WTC11 (cell line): ENCODE data around the gene ASS1. TPM values are rescaled to one million over a fixed set of nuclear protein-coding genes. Genes with fewer than 3 reads are reported as not detected.
A peak's percentile ranks its signal among the peaks of the same experiment; 100 is the strongest.

Experiments used
- ATAC-seq: fragments of 200-7000 bp; cut with Tn5 transposase; 2 replicates; pipeline ENCODE4 v1.10.0; 2021; ENCODE audit warnings: mild to moderate bottlenecking, moderate library complexity
- CTCF ChIA-PET: fragments of 300-600 bp; sonication (Branson Sonifier 250); formaldehyde crosslinking; loops from one replicate; lab custom pipeline; 2021; ENCODE audit warnings: antibody characterized with exemption; lab: Charles Lee
- POLR2A ChIA-PET: fragments of 350-600 bp; sonication (Branson Sonifier 250); formaldehyde crosslinking; loops from one replicate; lab custom pipeline; 2021; ENCODE audit warnings: antibody characterized with exemption; lab: Charles Lee
- DNase-seq: peaks from one replicate; pipeline ENCODE4 v3.0.0; 2021; ENCODE audit warnings: low spot score
- H3K27ac Mint-ChIP-seq: 2 replicates; pipeline ENCODE4 v1.8.0; 2021; ENCODE audit warnings: mixed read lengths
- H3K27me3 Mint-ChIP-seq: 2 replicates; pipeline ENCODE4 v1.8.0; 2021; ENCODE audit warnings: low read depth, mild to moderate bottlenecking, moderate library complexity, mixed read lengths
- H3K36me3 Mint-ChIP-seq: 2 replicates; pipeline ENCODE4 v1.8.0; 2021; ENCODE audit warnings: mixed read lengths
- H3K4me1 Mint-ChIP-seq: 2 replicates; pipeline ENCODE4 v1.8.0; 2022; ENCODE audit warnings: mixed read lengths
- H3K4me3 Mint-ChIP-seq: 2 replicates; pipeline ENCODE4 v1.8.0; 2021; ENCODE audit warnings: mild to moderate bottlenecking, moderate library complexity, mixed read lengths
- H3K9me3 Mint-ChIP-seq: 2 replicates; pipeline ENCODE4 v1.8.0; 2021; ENCODE audit warnings: mixed read lengths
- AFF4 ChIP-seq: sonication (generic); formaldehyde crosslinking; IDR thresholded peaks from 2 replicates; pipeline ENCODE4 v1.8.1; 2023; ENCODE audit warnings: mild to moderate bottlenecking, missing genetic modification reagents, borderline replicate concordance
- AR ChIP-seq: fragments of 250-450 bp; sonication (Bioruptor Pico); IDR thresholded peaks from 2 replicates; pipeline ENCODE4 v1.9.0; 2021; ENCODE audit warnings: mild to moderate bottlenecking
- CREM ChIP-seq: sonication (generic); formaldehyde crosslinking; IDR thresholded peaks from 2 replicates; pipeline ENCODE4 v1.8.1; 2022; ENCODE audit warnings: mild to moderate bottlenecking, missing genetic modification reagents, moderate library complexity
- E2F4 ChIP-seq: sonication (generic); formaldehyde crosslinking; IDR thresholded peaks from 2 replicates; pipeline ENCODE4 v1.8.1; 2022; ENCODE audit warnings: low read depth, mild to moderate bottlenecking, moderate library complexity, missing genetic modification reagents, borderline replicate concordance
- ETV6 ChIP-seq: sonication (generic); formaldehyde crosslinking; IDR thresholded peaks from 2 replicates; pipeline ENCODE4 v1.8.1; 2022; ENCODE audit warnings: mild to moderate bottlenecking, missing genetic modification reagents
- GRHL2 ChIP-seq: fragments of 250-450 bp; sonication (Bioruptor Pico); IDR thresholded peaks from 2 replicates; pipeline ENCODE4 v1.8.0; 2022; ENCODE audit warnings: mild to moderate bottlenecking, moderate library complexity; ENCODE audit not compliant: insufficient replicate concordance, severe bottlenecking
- JAZF1 ChIP-seq: fragments of 250-450 bp; sonication (Bioruptor Pico); IDR thresholded peaks from 2 replicates; pipeline ENCODE4 v1.9.0; 2021; ENCODE audit warnings: moderate library complexity, mild to moderate bottlenecking, inconsistent platforms
- JUN ChIP-seq: sonication (generic); formaldehyde crosslinking; IDR thresholded peaks from 2 replicates; pipeline ENCODE4 v1.8.0; 2023; ENCODE audit warnings: mild to moderate bottlenecking, missing genetic modification reagents
- NFYB ChIP-seq: sonication (generic); formaldehyde crosslinking; conservative IDR thresholded peaks from 2 replicates; pipeline ENCODE4 v1.8.0; 2022; ENCODE audit warnings: low read depth, missing genetic modification reagents
- NR1H2 ChIP-seq: sonication (generic); formaldehyde crosslinking; IDR thresholded peaks from 2 replicates; pipeline ENCODE4 v1.9.0; 2021; ENCODE audit warnings: mild to moderate bottlenecking, moderate library complexity, missing genetic modification reagents
- PRDM15 ChIP-seq: sonication (generic); formaldehyde crosslinking; IDR thresholded peaks from 2 replicates; pipeline ENCODE4 v1.8.0; 2022; ENCODE audit warnings: missing genetic modification reagents
- RORB ChIP-seq: fragments of 250-450 bp; sonication (Bioruptor Pico); IDR thresholded peaks from 2 replicates; pipeline ENCODE4 v1.9.0; 2021; ENCODE audit warnings: mild to moderate bottlenecking
- TEAD4 ChIP-seq: sonication (generic); formaldehyde crosslinking; IDR thresholded peaks from 2 replicates; pipeline ENCODE4 v1.8.0; 2022; ENCODE audit warnings: mild to moderate bottlenecking, missing genetic modification reagents
- TP53 ChIP-seq: sonication (generic); formaldehyde crosslinking; IDR thresholded peaks from 2 replicates; pipeline ENCODE4 v1.8.1; 2023; ENCODE audit warnings: mild to moderate bottlenecking, missing genetic modification reagents
- ZBTB43 ChIP-seq: sonication (generic); formaldehyde crosslinking; IDR thresholded peaks from 2 replicates; pipeline ENCODE4 v1.8.1; 2023; ENCODE audit warnings: mild to moderate bottlenecking, missing genetic modification reagents
- total RNA-seq: library from RNA; stranded (reverse); gene quantifications from 3 replicates; pipeline ENCODE4 v1.2.3, GENCODE V29; 2021

Gene ASS1
- total RNA-seq, 1 experiment from 2014 or later = 95.7 TPM

- no peaks in the 10 kb centered on the region for H3K27me3 Mint-ChIP-seq
- H3K36me3 Mint-ChIP-seq = no peaks in the 10 kb centered on the region
- no peak for DNase-seq
- CTCF ChIA-PET = interaction anchor here (0.8 to 2.2 kb wide), 6 partner anchors 216 to 226 kb away, joined by 3 to 17 read pairs (median 10); partner anchors contain the start of gene EXOSC2
- no peak overlapping the region for H3K27ac Mint-ChIP-seq
- TF ChIP-seq NR1H2 (CRISPR knock-in tag) = no peak
- POLR2A ChIA-PET = interaction anchor here (0.6 kb wide), 1 partner anchor 227 kb away, joined by 3 read pairs; the partner anchor contains the start of gene EXOSC2
- ATAC-seq = no peak; the same call in 1 of the 2 replicates
- H3K4me1 Mint-ChIP-seq = peaks cover 12% of the 10 kb centered on the region
- no peak overlapping the region for H3K4me3 Mint-ChIP-seq
- H3K9me3 Mint-ChIP-seq = no peaks in the 10 kb centered on the region
Observed at GRCh38 chr9:130466537-130467217, 21.9 kb downstream of the ASS1 start.

GRCh38 chr9:130467316-130467715 is 22.6 kb downstream of the ASS1 start:
- Mint-ChIP-seq H3K27me3 (no peaks in the 10 kb centered on the region), H3K4me1 (peaks cover 16% of the 10 kb centered on the region), H3K36me3 (no peaks in the 10 kb centered on the region), H3K27ac (no peak overlapping the region), H3K9me3 (no peaks in the 10 kb centered on the region), H3K4me3 (no peak overlapping the region)
- ATAC-seq (peak; percentile 48), DNase-seq (no peak)
- POLR2A ChIA-PET = no interaction called here
- TF ChIP-seq NFYB (CRISPR knock-in tag) = no peak
- TF ChIP-seq PRDM15 (CRISPR knock-in tag) = no peak
- no peak for TF ChIP-seq AFF4 (CRISPR knock-in tag)
- TF ChIP-seq ETV6 (CRISPR knock-in tag) = no peak
- CTCF ChIA-PET = interaction anchor here (0.8 to 2.2 kb wide), 3 partner anchors 215 to 225 kb away, joined by 3 to 11 read pairs (median 5); no protein-coding TSS in a partner anchor

GRCh38 chr9:130468566-130468965 is 23.8 kb downstream of the ASS1 start:
- ATAC-seq = no peak
- Mint-ChIP-seq H3K4me3 (no peak overlapping the region), H3K27me3 (no peaks in the 10 kb centered on the region), H3K9me3 (no peaks in the 10 kb centered on the region), H3K27ac (no peak overlapping the region), H3K36me3 (no peaks in the 10 kb centered on the region), H3K4me1 (peaks cover 18% of the 10 kb centered on the region)
- POLR2A ChIA-PET = no interaction called here
- TF ChIP-seq RORB (CRISPR knock-in tag) (no peak), TP53 (no peak), TEAD4 (CRISPR knock-in tag) (no peak), JUN (no peak), GRHL2 (CRISPR knock-in tag) (no peak), ZBTB43 (CRISPR knock-in tag) (no peak), JAZF1 (CRISPR knock-in tag) (no peak), AR (CRISPR knock-in tag) (no peak), E2F4 (CRISPR knock-in tag) (no peak), CREM (CRISPR knock-in tag) (no peak)
- CTCF ChIA-PET = interaction anchor here (2.2 kb wide), 1 partner anchor 216 kb away, joined by 11 read pairs; no protein-coding TSS in a partner anchor
- DNase-seq = no peak
